Ecto neural progenitor cell (in vitro differentiated cells): ENCODE measurements around the gene CCNT1.
"Not testable (repeated sequence)": the region's sequence is repeated elsewhere in the genome, so short reads cannot be mapped to it uniquely, and the experiment has no call there.

Experiments used
- DNase-seq: peaks from one replicate; pipeline ENCODE4 v3.0.0-alpha.2; 2018; ENCODE audit warnings: low spot score

Gene CCNT1

GRCh38 chr12:48691826-48692487, 24.6 kb downstream of the CCNT1 start:
- no peak for DNase-seq

- DNase-seq, result no peak
Measured at GRCh38 chr12:48690990-48691389, 25.5 kb downstream of the CCNT1 start.

DNA sequence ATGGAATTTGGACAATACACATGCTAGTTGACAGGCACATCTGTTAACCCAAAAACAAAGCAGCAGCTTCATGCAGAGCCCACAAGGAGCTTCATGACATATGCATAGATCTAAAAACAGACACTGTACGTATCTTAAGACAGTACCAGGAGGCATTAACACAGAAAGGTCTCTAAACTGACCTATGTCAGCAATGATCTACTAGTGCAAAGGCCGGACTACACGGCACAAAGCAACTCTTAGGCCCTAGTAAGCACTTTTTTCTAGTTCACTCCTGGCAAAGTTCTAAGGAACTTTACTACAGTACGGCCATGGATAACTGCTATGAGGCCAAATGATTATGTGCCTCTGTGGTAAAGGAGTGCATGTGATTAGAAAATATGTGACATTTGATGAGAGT, 26.1 kb downstream of the CCNT1 start:
- DNase-seq, result no peak

- no peak for DNase-seq
Measured at GRCh38 chr12:48688836-48689235, 27.7 kb downstream of the CCNT1 start.

- no peak for DNase-seq
Measured at GRCh38 chr12:48687592-48687991, 28.9 kb downstream of the CCNT1 start.

- no peak for DNase-seq
Measured at GRCh38 chr12:48686615-48687334, 29.7 kb downstream of the CCNT1 start.

- no peak for DNase-seq
Measured at GRCh38 chr12:48686037-48686595, 30.4 kb downstream of the CCNT1 start.

GRCh38 chr12:48683534-48683933, 33.0 kb downstream of the CCNT1 start:
- no peak for DNase-seq

DNA sequence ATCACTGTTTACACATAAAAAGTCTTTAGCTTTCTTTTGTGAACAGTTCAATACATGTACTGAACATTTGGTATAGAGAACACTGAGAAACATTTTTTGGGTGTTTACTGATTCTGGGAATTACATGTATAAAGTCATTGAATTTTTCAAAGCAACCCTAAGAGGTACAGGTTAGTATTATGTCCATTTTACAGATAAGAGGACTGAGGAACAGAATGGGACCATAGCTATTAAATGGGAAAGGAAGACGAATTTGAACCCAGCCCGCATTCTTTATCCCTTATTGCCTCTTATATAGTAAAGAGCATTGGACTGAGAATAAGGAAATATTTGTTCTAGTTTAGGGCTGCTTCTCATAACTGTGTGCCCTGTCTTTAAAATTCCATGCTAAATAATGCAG, 33.6 kb downstream of the CCNT1 start:
- DNase-seq, result no peak

DNA sequence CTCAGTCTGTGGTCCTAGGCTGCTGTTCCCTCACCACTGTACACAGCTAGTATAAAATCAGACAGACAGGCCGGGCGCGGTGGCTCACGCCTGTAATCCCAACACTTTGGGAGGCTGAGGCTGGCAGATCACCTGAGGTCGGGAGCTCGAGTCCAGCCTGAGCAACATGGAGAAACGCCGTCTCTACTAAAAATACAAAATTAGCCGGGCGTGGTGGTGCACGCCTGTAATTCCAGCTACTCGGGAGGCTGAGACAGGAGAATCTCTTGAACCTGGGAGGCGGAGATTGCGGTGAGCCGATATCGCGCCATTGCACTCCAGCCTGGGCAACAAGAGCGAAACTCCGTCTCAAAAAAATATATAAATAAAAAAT, 34.0 kb downstream of the CCNT1 start:
- not testable (repeated sequence) for DNase-seq

DNA sequence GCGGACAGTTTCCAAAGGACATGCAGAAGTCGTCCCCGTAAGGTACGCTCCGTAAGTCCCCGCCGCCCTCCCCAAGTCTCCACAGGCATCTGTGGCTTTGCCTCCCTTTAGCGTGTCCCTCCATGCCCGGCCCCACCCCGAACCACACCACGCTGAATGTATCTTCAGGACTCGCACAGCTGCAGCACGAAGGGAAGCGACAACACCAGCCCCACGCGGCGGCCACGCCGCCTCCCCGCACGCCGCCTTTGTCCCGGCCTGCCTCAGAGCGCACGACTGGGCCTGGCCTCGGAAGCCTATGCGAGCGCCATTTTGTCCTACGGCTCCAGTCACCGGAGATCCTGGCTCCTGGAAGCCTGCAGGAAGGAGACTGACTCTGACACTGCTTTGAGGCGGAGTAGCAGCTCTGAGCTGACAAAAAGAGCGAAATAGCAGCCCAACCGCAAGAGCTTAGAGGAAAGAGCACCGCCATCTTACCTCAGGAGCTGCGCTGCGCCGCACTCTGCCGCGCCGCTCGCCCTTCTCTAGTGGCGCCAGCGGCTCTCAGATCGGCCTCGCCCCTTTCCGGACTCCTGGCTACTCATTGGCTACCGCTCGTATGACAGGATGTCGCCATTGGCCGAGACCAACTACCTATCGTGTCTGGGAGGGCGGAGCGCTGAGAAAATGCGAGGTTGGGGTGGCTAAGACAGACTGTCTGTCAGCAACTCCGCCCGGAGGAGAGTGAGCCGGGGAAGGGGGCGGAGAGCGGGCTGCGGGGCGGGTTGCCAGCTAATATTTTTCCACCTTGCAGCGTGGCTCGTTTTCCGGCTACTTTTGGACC, 34.6 kb downstream of the CCNT1 start, which contains the start of gene KANSL2:
KANSL2 (minus strand) TSS at position 529 of the 823 bp plus-strand sequence. CDS start 606 bp downstream, outside the sequence.
- peak; percentile 99 for DNase-seq

DNA sequence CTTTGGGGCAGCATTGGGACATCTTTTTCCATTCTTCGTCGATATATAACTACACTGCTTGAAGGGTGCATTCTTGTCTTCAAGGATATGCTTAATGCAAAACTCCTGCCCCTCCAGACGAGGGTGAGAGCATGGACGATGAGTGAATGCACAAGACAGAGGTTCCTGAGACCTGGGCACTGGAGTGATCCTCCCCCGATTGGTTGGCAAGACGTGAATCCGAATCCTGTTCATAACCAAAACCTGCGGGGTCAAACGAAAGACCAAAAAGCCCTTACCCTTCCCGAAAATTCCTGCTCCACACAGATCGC, 35.2 kb downstream of the CCNT1 start:
- DNase-seq, result no peak

- DNase-seq, result no peak
Measured at GRCh38 chr12:48680861-48681260, 35.6 kb downstream of the CCNT1 start.

DNA sequence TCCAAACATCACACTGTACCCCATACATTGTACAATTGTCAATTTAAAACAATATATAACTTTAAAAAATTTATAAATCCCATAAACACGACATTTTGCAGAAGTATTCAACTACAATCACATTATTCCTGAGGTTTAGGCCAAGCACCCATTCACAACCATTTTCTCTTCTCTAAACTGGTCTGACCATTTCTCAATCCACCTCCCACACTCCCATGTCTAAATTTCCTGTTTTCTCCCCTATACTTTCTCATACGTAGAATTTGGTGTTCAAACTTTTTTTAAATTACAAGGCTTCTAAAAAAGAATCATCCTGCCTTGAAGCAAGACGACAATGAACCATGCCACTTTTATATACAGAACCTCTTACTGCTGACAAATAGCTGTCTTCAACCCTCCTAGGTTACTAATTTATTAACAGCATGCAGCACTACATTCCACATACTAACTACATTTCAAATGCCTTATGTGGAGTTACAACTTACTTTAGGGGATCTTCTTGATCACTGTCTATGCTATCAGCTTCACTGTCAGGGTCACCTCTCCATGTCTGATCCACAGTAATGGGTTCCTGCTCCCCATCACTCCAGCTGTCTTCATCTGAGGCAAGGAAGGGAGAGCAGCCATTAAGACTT, 37.8 kb downstream of the CCNT1 start:
- no peak for DNase-seq

GRCh38 chr12:48671231-48671856, 45.2 kb downstream of the CCNT1 start:
- DNase-seq, result no peak

- no peak for DNase-seq
Measured at GRCh38 chr12:48668996-48669395, 47.5 kb downstream of the CCNT1 start.

GRCh38 chr12:48659863-48660262, 56.6 kb downstream of the CCNT1 start:
- DNase-seq, result no peak

- no peak for DNase-seq
Measured at GRCh38 chr12:48651681-48652080, 64.8 kb downstream of the CCNT1 start.

GRCh38 chr12:48645354-48645753, 71.2 kb downstream of the CCNT1 start:
- not testable (repeated sequence) for DNase-seq

- DNase-seq, result no peak
Measured at GRCh38 chr12:48643011-48643410, 73.5 kb downstream of the CCNT1 start.

DNA sequence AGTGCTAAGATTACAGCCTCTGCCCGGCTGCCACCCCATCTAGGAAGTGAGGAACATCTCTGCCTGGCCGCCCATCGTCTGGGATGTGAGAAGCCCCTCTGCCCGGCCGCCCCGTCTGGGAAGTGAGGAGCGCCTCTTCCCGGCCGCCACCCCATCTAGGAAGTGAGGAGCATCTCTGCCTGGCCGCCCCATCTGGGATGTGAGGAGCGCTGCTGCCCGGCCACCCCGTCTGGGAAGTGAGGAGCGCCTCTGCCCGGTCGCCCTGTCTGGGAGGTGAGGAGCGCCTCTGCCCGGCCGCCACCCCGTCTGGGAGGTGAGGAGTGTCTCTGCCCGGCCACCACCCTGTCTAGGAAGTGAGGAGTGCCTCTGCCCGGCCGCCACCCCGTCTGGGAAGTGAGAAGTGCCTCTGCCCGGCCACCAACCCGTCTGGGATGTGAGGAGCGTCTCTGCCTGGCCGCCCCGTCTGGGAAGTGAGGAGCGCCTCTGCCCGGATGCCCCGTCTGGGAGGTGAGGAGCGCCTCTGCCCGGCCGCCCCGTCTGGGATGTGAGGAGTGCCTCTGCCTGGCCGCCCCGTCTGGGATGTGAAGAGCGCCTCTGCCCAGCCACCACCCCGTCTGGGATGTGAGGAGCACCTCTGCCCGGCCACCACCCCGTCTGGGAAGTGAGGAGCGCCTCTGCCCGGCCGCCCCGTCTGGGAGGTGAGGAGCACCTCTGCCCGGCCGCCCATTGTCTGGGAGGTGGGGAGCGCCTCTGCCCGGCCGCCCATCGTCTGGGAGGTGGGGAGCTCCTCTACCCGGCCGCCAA, 74.6 kb downstream of the CCNT1 start:
- DNase-seq, result not testable (repeated sequence)
